Ectodermal cell (in vitro differentiated cells): ENCODE results near the gene MAPRE2.
"Not testable (repeated sequence)": the region's sequence is repeated elsewhere in the genome, so short reads cannot be mapped to it uniquely, and the experiment has no call there.

Experiments used
- H3K27ac ChIP-seq: 2 replicates; pipeline ENCODE4 v1.7.0; 2013; ENCODE audit warnings: mild to moderate bottlenecking, low read depth, low read length; ENCODE audit not compliant: insufficient read depth, poor library complexity, severe bottlenecking
- H3K27me3 ChIP-seq: 2 replicates; pipeline ENCODE4 v1.7.0; 2013; ENCODE audit warnings: mild to moderate bottlenecking, low read length; ENCODE audit not compliant: insufficient read depth, control insufficient read depth, poor library complexity, severe bottlenecking
- H3K36me3 ChIP-seq: one replicate; pipeline ENCODE4 v1.7.0; 2013; ENCODE audit warnings: low read length; ENCODE audit not compliant: control insufficient read depth, insufficient read depth
- H3K4me1 ChIP-seq: one replicate; pipeline ENCODE4 v1.7.0; 2013; ENCODE audit warnings: low read length; ENCODE audit not compliant: control insufficient read depth, insufficient read depth
- H3K4me3 ChIP-seq: 2 replicates; pipeline ENCODE4 v1.7.0; 2013; ENCODE audit warnings: low read depth, low read length, control low read depth; ENCODE audit not compliant: insufficient read depth
- H3K9me3 ChIP-seq: 2 replicates; pipeline ENCODE4 v1.7.0; 2013; ENCODE audit warnings: mild to moderate bottlenecking, low read length, moderate library complexity; ENCODE audit not compliant: control insufficient read depth
- WGBS, 2 experiments: methylation state at CpG; one replicate each; pipeline ENCODE4 v1.1.7; 2013; ENCODE audit warnings: missing lambda C conversion rate in 2 of 2; 5-methylcytosine and 5-hydroxymethylcytosine counted together

Gene MAPRE2

GRCh38 chr18:35141567-35142274, 100.5 kb downstream of the MAPRE2 start:
- WGBS, 2 experiments = 89 to 95% methylated on average over 4 to 6 of the region's 6 CpGs
- Histone ChIP-seq H3K27me3 (no peaks in the 10 kb centered on the region), H3K4me3 (no peak overlapping the region), H3K27ac (no peak overlapping the region), H3K9me3 (no peaks in the 10 kb centered on the region), H3K36me3 (no peaks in the 10 kb centered on the region), H3K4me1 (no peaks in the 10 kb centered on the region)

- Histone ChIP-seq H3K27ac (no peak overlapping the region), H3K27me3 (no peaks in the 10 kb centered on the region), H3K4me1 (no peaks in the 10 kb centered on the region), H3K9me3 (no peaks in the 10 kb centered on the region), H3K36me3 (no peaks in the 10 kb centered on the region), H3K4me3 (no peak overlapping the region)
- 93 to 96% methylated on average over 1 of the region's 1 CpG for whole genome bisulfite sequencing, 2 experiments
Measured at GRCh38 chr18:35142275-35142615, 101.0 kb downstream of the MAPRE2 start.

GRCh38 chr18:35143622-35144596, 102.7 kb downstream of the MAPRE2 start:
- H3K4me3 ChIP-seq = no peak overlapping the region
- H3K9me3 ChIP-seq = no peaks in the 10 kb centered on the region
- 53 to 58% methylated on average over 7 of the region's 8 CpGs for WGBS, 2 experiments
- no peak overlapping the region for H3K27ac ChIP-seq
- H3K4me1 ChIP-seq = no peaks in the 10 kb centered on the region
- no peaks in the 10 kb centered on the region for H3K36me3 ChIP-seq
- no peaks in the 10 kb centered on the region for H3K27me3 ChIP-seq

GRCh38 chr18:35144698-35145097, 103.5 kb downstream of the MAPRE2 start:
- no peak overlapping the region for H3K27ac ChIP-seq
- 91 to 93% methylated on average over 4 of the region's 4 CpGs for WGBS, 2 experiments
- H3K4me1 ChIP-seq = no peaks in the 10 kb centered on the region
- H3K27me3 ChIP-seq = no peaks in the 10 kb centered on the region
- no peak overlapping the region for H3K4me3 ChIP-seq
- H3K9me3 ChIP-seq = no peaks in the 10 kb centered on the region
- no peaks in the 10 kb centered on the region for H3K36me3 ChIP-seq

- 95 to 99% methylated on average over 3 of the region's 3 CpGs for WGBS, 2 experiments
- H3K27me3 ChIP-seq, H3K4me3 ChIP-seq, H3K27ac ChIP-seq, H3K36me3 ChIP-seq, H3K9me3 ChIP-seq, H3K4me1 ChIP-seq: not testable (repeated sequence)
Measured at GRCh38 chr18:35150195-35150594, 109.0 kb downstream of the MAPRE2 start.

GRCh38 chr18:35153609-35154272, 112.5 kb downstream of the MAPRE2 start:
- no peaks in the 10 kb centered on the region for H3K27me3 ChIP-seq
- H3K27ac ChIP-seq = no peak overlapping the region
- H3K4me3 ChIP-seq = no peak overlapping the region
- H3K36me3 ChIP-seq = no peaks in the 10 kb centered on the region
- H3K9me3 ChIP-seq = no peaks in the 10 kb centered on the region
- 95 to 96% methylated on average over 12 of the region's 12 CpGs for WGBS, 2 experiments
- no peaks in the 10 kb centered on the region for H3K4me1 ChIP-seq

- 72 to 74% methylated on average over 8 of the region's 8 CpGs for WGBS, 2 experiments
Measured at GRCh38 chr18:35155398-35156117, 114.3 kb downstream of the MAPRE2 start.

GRCh38 chr18:35157181-35157580, 116.0 kb downstream of the MAPRE2 start:
- Histone ChIP-seq H3K4me1 (no peaks in the 10 kb centered on the region), H3K27ac (no peak overlapping the region), H3K4me3 (no peak overlapping the region), H3K27me3 (no peaks in the 10 kb centered on the region), H3K36me3 (no peaks in the 10 kb centered on the region), H3K9me3 (no peaks in the 10 kb centered on the region)
- WGBS, 2 experiments = 93 to 94% methylated on average over 4 of the region's 4 CpGs

More at GRCh38 chr18:35155398-35156117, 114.3 kb downstream of the MAPRE2 start:
- Histone ChIP-seq H3K9me3 (no peaks in the 10 kb centered on the region), H3K27ac (no peak overlapping the region), H3K27me3 (no peaks in the 10 kb centered on the region), H3K36me3 (no peaks in the 10 kb centered on the region), H3K4me1 (no peaks in the 10 kb centered on the region), H3K4me3 (no peak overlapping the region)

- no peak overlapping the region for H3K4me3 ChIP-seq
- H3K4me1 ChIP-seq = no peaks in the 10 kb centered on the region
- H3K27ac ChIP-seq = no peak overlapping the region
- H3K9me3 ChIP-seq = no peaks in the 10 kb centered on the region
- H3K27me3 ChIP-seq = no peaks in the 10 kb centered on the region
- no peaks in the 10 kb centered on the region for H3K36me3 ChIP-seq
- WGBS, 2 experiments = 94% methylated on average over 5 of the region's 5 CpGs
Measured at GRCh38 chr18:35158728-35159450, 117.7 kb downstream of the MAPRE2 start.
